ENCODE results near the gene EML1. TPM values are rescaled to one million over a fixed set of nuclear protein-coding genes. Genes with fewer than 3 reads are reported as not detected.

Gene EML1
- total and polyA plus RNA-seq, 7 donors: 3.1 to 40.4 (median 7.5) TPM

DNA sequence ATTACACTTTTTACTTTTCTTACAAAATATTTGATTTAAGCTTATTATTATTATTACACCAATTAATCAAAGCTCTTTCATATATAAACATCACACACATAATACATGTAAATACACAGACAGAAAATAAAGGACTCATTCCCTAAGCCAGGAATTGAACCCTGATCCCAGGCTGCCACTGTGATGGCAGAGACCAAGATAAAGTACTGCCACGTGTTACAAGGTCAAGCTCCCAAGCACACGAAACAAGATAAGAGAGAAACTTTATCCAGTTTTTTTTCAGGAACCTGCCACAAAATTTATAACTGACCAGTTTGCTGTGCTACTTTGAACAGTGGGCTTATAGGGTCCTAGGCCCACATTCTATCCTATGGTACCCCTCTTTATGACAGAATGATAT, 111.3 kb downstream of the EML1 start:
- no peak overlapping the region for H3K27ac ChIP-seq

DNA sequence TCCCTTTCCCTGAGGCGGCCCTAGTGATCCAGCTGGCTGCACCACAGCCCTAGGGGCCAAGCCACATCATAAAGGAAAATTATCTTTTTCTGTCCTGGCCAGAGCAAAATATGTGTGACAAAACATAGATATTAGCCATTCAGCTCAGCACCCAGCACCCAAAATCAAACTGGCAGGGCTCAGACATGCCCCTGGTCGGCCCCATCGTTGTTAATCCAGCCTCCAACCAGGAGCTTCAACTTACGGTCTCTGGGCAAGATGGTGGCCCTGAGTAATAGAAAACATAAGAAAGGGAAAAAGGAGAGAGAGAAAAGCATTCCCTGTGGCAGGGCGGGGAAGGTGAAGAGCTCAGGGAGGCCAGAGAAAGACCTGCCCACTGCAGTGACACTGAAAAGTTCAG, 111.9 kb downstream of the EML1 start:
- no peaks in the 10 kb centered on the region for H3K4me1 ChIP-seq
- no peaks in the 10 kb centered on the region for H3K9me3 ChIP-seq
- TF ChIP-seq, protein P1, sequence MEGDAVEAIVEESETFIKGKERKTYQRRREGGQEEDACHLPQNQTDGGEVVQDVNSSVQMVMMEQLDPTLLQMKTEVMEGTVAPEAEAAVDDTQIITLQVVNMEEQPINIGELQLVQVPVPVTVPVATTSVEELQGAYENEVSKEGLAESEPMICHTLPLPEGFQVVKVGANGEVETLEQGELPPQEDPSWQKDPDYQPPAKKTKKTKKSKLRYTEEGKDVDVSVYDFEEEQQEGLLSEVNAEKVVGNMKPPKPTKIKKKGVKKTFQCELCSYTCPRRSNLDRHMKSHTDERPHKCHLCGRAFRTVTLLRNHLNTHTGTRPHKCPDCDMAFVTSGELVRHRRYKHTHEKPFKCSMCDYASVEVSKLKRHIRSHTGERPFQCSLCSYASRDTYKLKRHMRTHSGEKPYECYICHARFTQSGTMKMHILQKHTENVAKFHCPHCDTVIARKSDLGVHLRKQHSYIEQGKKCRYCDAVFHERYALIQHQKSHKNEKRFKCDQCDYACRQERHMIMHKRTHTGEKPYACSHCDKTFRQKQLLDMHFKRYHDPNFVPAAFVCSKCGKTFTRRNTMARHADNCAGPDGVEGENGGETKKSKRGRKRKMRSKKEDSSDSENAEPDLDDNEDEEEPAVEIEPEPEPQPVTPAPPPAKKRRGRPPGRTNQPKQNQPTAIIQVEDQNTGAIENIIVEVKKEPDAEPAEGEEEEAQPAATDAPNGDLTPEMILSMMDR (IDR thresholded peaks at IDR 0.05): no peak
- no peak overlapping the region for H3K27ac ChIP-seq
- ATAC-seq (no peak), DNase-seq (no peak)
- intact Hi-C loops (cut with DNase I): loop anchor here in 1 of 2 donors (10.0 kb wide), 1 partner anchor 390 kb away; no protein-coding TSS in a partner anchor
- peaks cover 0 to 87% of the 10 kb centered on the region in 2 donors for H3K36me3 ChIP-seq (ENCODE audit: insufficient read depth in 1 of 2, low read depth in 1 of 2)
- 99% methylated on average over 5 of the region's 5 CpGs for WGBS, 3 donors
- no peaks in the 10 kb centered on the region for H3K27me3 ChIP-seq (ENCODE audit: insufficient read depth in 3 of 3, low read length in 2 of 3)
- H3K4me3 ChIP-seq: no peak overlapping the region

More for the DNA sequence above, 111.3 kb downstream of the EML1 start:
- DNase-seq (no peak), ATAC-seq (no peak)
- H3K4me3 ChIP-seq: no peak overlapping the region
- TF ChIP-seq, protein P1 (IDR thresholded peaks at IDR 0.05): no peak
- peaks cover 0 to 81% of the 10 kb centered on the region in 2 donors for H3K36me3 ChIP-seq (ENCODE audit: insufficient read depth in 1 of 2, low read depth in 1 of 2)
- H3K9me3 ChIP-seq: no peaks in the 10 kb centered on the region
- H3K27me3 ChIP-seq (ENCODE audit: insufficient read depth in 3 of 3, low read length in 2 of 3): no peaks in the 10 kb centered on the region
- intact Hi-C loops (cut with DNase I): loop anchor here in 1 of 2 donors (10.0 kb wide), 1 partner anchor 390 kb away; no protein-coding TSS in a partner anchor
- 81 to 93% (median 81%) methylated on average over 2 of the region's 2 CpGs for WGBS, 3 donors
- H3K4me1 ChIP-seq: no peaks in the 10 kb centered on the region

DNA sequence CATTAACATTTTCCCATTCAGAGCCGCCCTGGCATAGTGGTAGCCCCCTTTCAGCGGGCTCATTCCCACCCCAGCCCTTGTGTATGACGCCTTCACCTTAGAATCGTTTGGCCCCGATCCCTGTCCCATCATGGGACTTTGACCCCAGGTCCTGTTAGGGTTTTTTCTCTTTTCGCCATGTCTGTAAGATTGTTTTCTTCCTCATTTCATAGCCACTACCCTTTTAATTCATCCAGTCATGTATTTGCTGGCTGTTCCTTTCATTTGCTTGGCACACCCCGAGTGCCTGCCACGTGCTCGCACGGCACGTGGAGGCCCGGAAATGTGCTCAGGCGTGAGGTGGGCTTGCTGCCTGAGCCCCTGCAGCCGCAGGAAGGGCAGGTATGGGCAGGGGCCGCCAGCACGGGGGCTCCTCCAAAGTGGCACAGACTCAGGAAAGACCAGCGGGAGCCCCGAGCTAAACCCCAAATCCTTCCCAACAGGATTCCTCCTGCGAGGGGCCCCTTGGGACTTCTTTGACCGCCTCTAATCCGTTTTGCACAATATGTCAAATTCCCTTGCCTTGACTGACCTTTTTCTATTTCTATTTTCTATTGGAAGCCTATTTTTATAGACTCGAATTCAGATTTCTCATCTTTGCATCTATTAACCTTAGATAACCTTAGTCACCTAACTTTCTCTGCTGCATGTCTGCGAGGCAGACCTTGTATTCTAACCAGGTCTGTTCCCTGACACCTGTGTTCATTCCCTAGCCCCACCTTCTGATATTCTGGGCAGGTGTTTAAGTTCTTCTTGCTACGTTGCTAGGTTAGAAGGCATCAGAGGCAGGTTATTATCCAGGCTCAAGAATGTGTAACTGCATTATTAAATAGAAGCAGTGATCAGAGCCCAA, 114.8 kb downstream of the EML1 start:
- TF ChIP-seq, protein P1 (IDR thresholded peaks at IDR 0.05): no peak
- Histone ChIP-seq H3K4me3 (no peak overlapping the region), H3K36me3 (ENCODE audit: insufficient read depth in 1 of 2, low read depth in 1 of 2) (peaks cover 0 to 92% of the 10 kb centered on the region in 2 donors), H3K9me3 (no peaks in the 10 kb centered on the region), H3K27me3 (ENCODE audit: insufficient read depth in 3 of 3, low read length in 2 of 3) (no peaks in the 10 kb centered on the region), H3K4me1 (no peaks in the 10 kb centered on the region), H3K27ac (no peak overlapping the region)
- ATAC-seq: no peak
- DNase-seq: no peak
- intact Hi-C loops (cut with DNase I): loop anchor here in 1 of 2 donors (10.0 kb wide), 1 partner anchor 393 kb away; no protein-coding TSS in a partner anchor
- WGBS, 3 donors: 86 to 88% (median 88%) methylated on average over 24 of the region's 24 CpGs

DNA sequence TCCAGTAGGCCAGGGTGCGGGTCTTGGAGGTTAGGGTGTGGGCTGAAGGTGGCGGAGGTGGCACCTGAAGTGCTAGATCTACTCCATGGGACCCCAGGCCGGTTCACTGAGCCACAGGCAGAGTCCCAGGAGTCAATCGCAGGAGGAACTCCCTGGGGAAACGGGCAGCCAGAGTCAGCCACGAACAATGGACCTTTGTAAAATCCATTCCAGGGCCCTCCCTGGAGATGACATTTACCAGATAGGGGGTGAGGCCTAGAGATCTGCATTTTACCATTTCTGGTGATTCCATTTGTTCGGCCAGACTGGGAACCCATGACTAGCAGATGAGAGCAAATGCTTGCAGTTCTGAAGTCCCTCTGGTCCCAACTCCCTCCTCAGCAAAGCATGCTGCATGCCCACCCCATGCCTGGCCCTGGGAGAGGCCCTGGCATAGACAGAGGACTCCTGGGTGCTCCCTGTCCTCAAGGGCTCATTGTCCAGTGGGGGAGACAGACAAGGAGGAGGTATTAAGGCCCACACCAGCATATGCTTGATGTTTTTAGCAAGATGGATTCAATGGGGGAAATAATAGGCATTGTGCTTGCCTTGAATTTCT, 115.5 kb downstream of the EML1 start:
- intact Hi-C loops (cut with DNase I): loop anchor here in 1 of 2 donors (10.0 kb wide), 1 partner anchor 394 kb away; no protein-coding TSS in a partner anchor
- H3K27me3 ChIP-seq (ENCODE audit: insufficient read depth in 3 of 3, low read length in 2 of 3): no peaks in the 10 kb centered on the region
- no peaks in the 10 kb centered on the region for H3K4me1 ChIP-seq
- WGBS, 3 donors: 71 to 86% (median 85%) methylated on average over 7 of the region's 7 CpGs
- no peak for DNase-seq
- TF ChIP-seq, protein P1 (IDR thresholded peaks at IDR 0.05): no peak
- peaks cover 0 to 88% of the 10 kb centered on the region in 2 donors for H3K36me3 ChIP-seq (ENCODE audit: insufficient read depth in 1 of 2, low read depth in 1 of 2)
- H3K27ac ChIP-seq: no peak overlapping the region
- H3K4me3 ChIP-seq: no peak overlapping the region
- no peak for ATAC-seq
- no peaks in the 10 kb centered on the region for H3K9me3 ChIP-seq
